ENCODE measurements around the gene TRIM66.

TRIM66 gene

GRCh38 chr11:8605971-8606563 is 76.4 kb downstream of the TRIM66 start:
- TF ChIP-seq CTCF (IDR thresholded peaks at IDR 0.05; ENCODE audit: insufficient read depth, low read depth, low read length, missing control alignments): no peak
- no peak overlapping the region for H3K4me3 ChIP-seq (ENCODE audit: low read length)
- no peak for DNase-seq (ENCODE audit: low read depth)

GRCh38 chr11:8604078-8604723 is 78.3 kb downstream of the TRIM66 start:
- TF ChIP-seq CTCF (IDR thresholded peaks at IDR 0.05; ENCODE audit: insufficient read depth, low read depth, low read length, missing control alignments): peak; percentile 76
- H3K4me3 ChIP-seq (ENCODE audit: low read length): no peak overlapping the region
- peak; percentile 100 for DNase-seq (ENCODE audit: low read depth)

GRCh38 chr11:8603696-8604077 is 78.8 kb downstream of the TRIM66 start:
- H3K4me3 ChIP-seq (ENCODE audit: low read length): no peak overlapping the region

DNA sequence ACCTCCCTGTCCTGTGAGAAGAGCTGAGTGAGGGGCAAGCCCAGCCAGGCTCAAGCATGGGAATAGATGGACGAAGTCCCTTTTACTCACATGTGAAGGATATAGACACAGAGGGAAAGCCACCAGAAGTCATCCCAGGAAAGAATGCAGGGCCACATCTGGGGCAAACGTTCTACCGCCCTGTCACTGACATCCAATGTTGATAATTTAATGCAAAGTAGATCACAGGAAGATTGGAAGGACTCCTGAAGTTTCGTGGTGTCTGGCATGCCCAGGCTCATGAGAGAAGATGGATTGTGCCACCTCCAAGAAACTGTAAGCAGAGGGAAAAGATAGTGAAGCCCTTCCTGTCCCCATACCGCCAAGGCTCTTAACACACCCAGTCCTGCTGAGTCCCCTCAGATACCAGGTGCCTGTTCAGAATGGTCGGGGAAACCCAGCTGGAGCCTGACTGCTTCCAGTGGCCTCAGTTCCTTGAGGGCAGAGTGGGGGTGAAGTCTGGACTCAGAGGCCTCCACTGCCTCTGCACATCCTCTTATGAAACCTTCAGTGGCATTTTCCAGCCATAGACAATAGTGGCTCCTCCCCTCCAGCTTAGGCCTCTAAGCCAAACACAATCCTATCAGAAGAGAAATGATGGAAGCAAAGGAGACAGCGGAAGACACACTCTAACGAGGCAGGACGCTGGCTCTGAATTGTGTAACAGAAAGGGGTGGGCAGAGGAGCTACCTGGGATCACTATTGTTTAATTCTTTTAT is 80.9 kb downstream of the TRIM66 start:
- no peak for DNase-seq (ENCODE audit: low read depth)
- H3K4me3 ChIP-seq (ENCODE audit: low read length): no peak overlapping the region
- no peak for TF ChIP-seq CTCF (IDR thresholded peaks at IDR 0.05; ENCODE audit: insufficient read depth, low read depth, low read length, missing control alignments)

More at GRCh38 chr11:8603696-8604077, 78.8 kb downstream of the TRIM66 start:
- no peak for TF ChIP-seq CTCF (IDR thresholded peaks at IDR 0.05; ENCODE audit: insufficient read depth, low read depth, low read length, missing control alignments)
- DNase-seq (ENCODE audit: low read depth): no peak

GRCh38 chr11:8598506-8598905 is 84.0 kb downstream of the TRIM66 start:
- DNase-seq (ENCODE audit: low read depth): no peak
- H3K4me3 ChIP-seq (ENCODE audit: low read length): no peak overlapping the region
- TF ChIP-seq CTCF (IDR thresholded peaks at IDR 0.05; ENCODE audit: insufficient read depth, low read depth, low read length, missing control alignments): no peak

DNA sequence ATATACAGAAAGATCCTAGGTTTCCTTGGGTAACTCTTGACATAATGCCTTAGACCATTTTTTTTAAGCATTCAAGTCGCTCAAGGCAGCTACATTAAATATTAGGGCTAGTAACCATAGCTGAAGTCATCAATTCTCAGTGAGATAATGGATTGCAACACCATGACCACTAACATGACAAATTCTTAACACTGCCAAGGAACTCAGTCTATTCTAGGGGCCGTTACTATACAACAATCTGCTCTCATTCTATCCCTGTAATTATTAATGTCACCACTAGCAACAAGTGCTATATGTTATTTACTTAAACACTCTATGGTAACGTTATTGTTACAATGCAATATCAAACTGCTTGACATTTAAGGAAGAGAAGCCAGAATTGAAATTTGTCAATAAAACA is 85.3 kb downstream of the TRIM66 start:
- TF ChIP-seq CTCF (IDR thresholded peaks at IDR 0.05; ENCODE audit: insufficient read depth, low read depth, low read length, missing control alignments): no peak
- no peak overlapping the region for H3K4me3 ChIP-seq (ENCODE audit: low read length)
- DNase-seq (ENCODE audit: low read depth): peak; percentile 81

All from epithelial cell of esophagus (primary cell).